ENCODE measurements around the gene RASGRF2. TPM values are rescaled to one million over a fixed set of nuclear protein-coding genes. Genes with fewer than 3 reads are reported as not detected.

Gene RASGRF2
- total and polyA plus RNA-seq, 2 of the 8 experiments (the other 6 are each of a cell fraction or from before 2014, with no cell fraction given), result 2.6 to 29.5 TPM

GRCh38 chr5:81081461-81081835 is 121.3 kb downstream of the RASGRF2 start (continued):
- TF ChIP-seq KDM4A (IDR thresholded peaks at IDR 0.05; ENCODE audit: low read depth, low read length, severe bottlenecking) (no peak), GABPA (IDR thresholded peaks at IDR 0.05; ENCODE audit: borderline replicate concordance, insufficient read depth, low read length) (no peak), CHD1 (IDR thresholded peaks at IDR 0.05; ENCODE audit: low read depth, low read length) (no peak), MAFK (IDR thresholded peaks at IDR 0.05; ENCODE audit: low read depth, low read length) (no peak), POU5F1 (IDR thresholded peaks at IDR 0.05; ENCODE audit: low read depth, low read length) (no peak)

All from H1 (cell line).